ENCODE measurements around the gene KRTAP10-9. TPM values are rescaled to one million over a fixed set of nuclear protein-coding genes. Genes with fewer than 3 reads are reported as not detected.

The KRTAP10-9 gene
- total and polyA plus RNA-seq, 2 of the 8 experiments (the other 6 are each of a cell fraction or from before 2014, with no cell fraction given), result not detected

GRCh38 chr21:44650265-44650972 lies 23.5 kb downstream of the KRTAP10-9 start:
- Histone ChIP-seq H3K27ac (ENCODE audit: low read depth, low read length) (no peak overlapping the region), H2BK15ac (ENCODE audit: low read length) (no peak overlapping the region), H3K23me2 (ENCODE audit: low read depth, low read length) (no peaks in the 10 kb centered on the region), H3K4me3 (ENCODE audit: extremely low read depth in 1 of 4, insufficient read depth in 2 of 4, low read depth in 3 of 4, low read length in 4 of 4) (no peak overlapping the region), H4K20me1 (replicated peaks in 1 of 2; ENCODE audit: control insufficient read depth in 1 of 2, insufficient read depth in 2 of 2, low read length in 2 of 2) (no peaks in the 10 kb centered on the region), H2BK5ac (ENCODE audit: low read depth, low read length) (no peak overlapping the region), H3K56ac (replicated peaks; ENCODE audit: insufficient read length, low read depth, low read length) (no peak overlapping the region), H3K36me3 (ENCODE audit: control insufficient read depth in 2 of 4, insufficient read depth in 4 of 4, low read length in 3 of 4) (no peaks in the 10 kb centered on the region), H3K4me1 (replicated peaks in 1 of 4; ENCODE audit: control insufficient read depth in 3 of 4, insufficient read depth in 4 of 4, low read length in 3 of 4) (peaks cover 0 to 14% (median 4%) of the 10 kb centered on the region in 4 experiments; a peak in 3 of 7 replicates), H3K18ac (ENCODE audit: extremely low read depth, low read length) (no peak overlapping the region), H3K4me2 (ENCODE audit: insufficient read depth in 1 of 2, low read depth in 2 of 2, low read length in 2 of 2) (no peak overlapping the region), H3K4ac (replicated peaks; ENCODE audit: insufficient read length, low read depth, low read length) (no peak overlapping the region), H3K23ac (ENCODE audit: insufficient read length) (no peak overlapping the region), H4K8ac (ENCODE audit: extremely low read depth, insufficient read depth, low read length) (no peak overlapping the region), H2AFZ (ENCODE audit: low read length) (no peak overlapping the region), H2AK5ac (ENCODE audit: low read depth, low read length) (no peak overlapping the region), H3K79me1 (ENCODE audit: low read depth, low read length) (no peaks in the 10 kb centered on the region; the same call in 1 of the 2 replicates), H4K91ac (replicated peaks; ENCODE audit: insufficient read length, low read length) (peak overlapping the region; percentile 39), H3K14ac (ENCODE audit: insufficient read length) (no peak overlapping the region), H2BK20ac (ENCODE audit: low read length) (no peak overlapping the region), H3K9ac (replicated peaks in 1 of 4; ENCODE audit: extremely low read depth in 1 of 4, low read depth in 3 of 4, low read length in 3 of 4) (no peak overlapping the region), H3K79me2 (ENCODE audit: control insufficient read depth in 1 of 2, insufficient read depth in 2 of 2, low read length in 2 of 2) (no peaks in the 10 kb centered on the region), H4K5ac (ENCODE audit: insufficient read length, low read depth, low read length) (no peak overlapping the region), H2BK12ac (ENCODE audit: low read depth, low read length) (no peak overlapping the region), H3K9me3 (ENCODE audit: insufficient read depth in 2 of 2, low read depth in 1 of 2, low read length in 1 of 2) (no peaks in the 10 kb centered on the region; a peak in 1 of 4 replicates), H2BK120ac (replicated peaks; ENCODE audit: low read depth, low read length) (no peak overlapping the region), H3K27me3 (replicated peaks in 1 of 4; ENCODE audit: control insufficient read depth in 3 of 4, extremely low read depth in 1 of 4, insufficient read depth in 3 of 4, low read length in 3 of 4) (peaks cover 0 to 2% (median 0%) of the 10 kb centered on the region in 4 experiments; a peak in 1 of 7 replicates)
- POLR2A ChIA-PET (ENCODE audit: partially characterized antibody), result no interaction called here
- CTCF ChIA-PET (ENCODE audit: partially characterized antibody), result interaction anchor here (0.6 to 1.6 kb wide), 3 partner anchors 14 to 360 kb away, joined by 3 to 4 read pairs (median 3); no protein-coding TSS in a partner anchor
- 89% methylated on average over 20 of the region's 20 CpGs; no CpG with 5 or more reads in 1 of the 2 experiments for WGBS, 2 experiments (ENCODE audit: extremely low coverage in 1 of 2, insufficient coverage in 1 of 2, insufficient read length in 1 of 2, insufficient replicate concordance in 2 of 2, low coverage in 1 of 2, low lambda C conversion rate in 2 of 2, missing lambda C conversion rate in 1 of 2)
- DNase-seq (ENCODE audit: low read depth in 1 of 2, low spot score in 2 of 2), result no peak
- no peak for TF ChIP-seq HDAC6 (IDR thresholded peaks at IDR 0.05; ENCODE audit: low read depth, low read length)
- FAIRE-seq, result no peak

Data from H1 (cell line).